Measurements from ENCODE around the gene C2orf78. TPM values are rescaled to one million over a fixed set of nuclear protein-coding genes. Genes with fewer than 3 reads are reported as not detected.

C2orf78 gene
- total RNA-seq, 1 donor from 2014 or later = not detected

DNA sequence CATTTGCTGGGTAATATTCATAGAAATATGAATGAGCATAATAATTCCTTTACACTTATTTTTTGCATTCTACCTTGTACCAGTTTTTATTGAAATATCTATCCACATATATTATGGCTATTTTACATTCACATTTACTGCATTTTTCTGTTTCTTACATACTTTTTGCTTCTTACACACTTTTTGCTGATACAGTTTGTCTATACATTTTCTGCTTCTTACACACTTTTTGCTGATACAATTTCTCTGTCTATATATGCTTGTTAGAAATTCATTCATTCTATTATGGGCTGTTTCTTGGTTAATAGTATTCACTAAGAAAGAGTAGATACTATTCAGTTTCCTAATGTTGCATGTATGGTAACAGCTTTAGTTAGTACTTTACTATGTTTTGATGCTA lies 27.9 kb downstream of the C2orf78 start:
- Histone ChIP-seq H3K4me1 (no peaks in the 10 kb centered on the region), H3K4me3 (no peak overlapping the region), H3K9me3 (no peaks in the 10 kb centered on the region), H3K36me3 (no peaks in the 10 kb centered on the region), H3K27me3 (no peaks in the 10 kb centered on the region), H3K27ac (no peak overlapping the region)
- TF ChIP-seq, protein P1, sequence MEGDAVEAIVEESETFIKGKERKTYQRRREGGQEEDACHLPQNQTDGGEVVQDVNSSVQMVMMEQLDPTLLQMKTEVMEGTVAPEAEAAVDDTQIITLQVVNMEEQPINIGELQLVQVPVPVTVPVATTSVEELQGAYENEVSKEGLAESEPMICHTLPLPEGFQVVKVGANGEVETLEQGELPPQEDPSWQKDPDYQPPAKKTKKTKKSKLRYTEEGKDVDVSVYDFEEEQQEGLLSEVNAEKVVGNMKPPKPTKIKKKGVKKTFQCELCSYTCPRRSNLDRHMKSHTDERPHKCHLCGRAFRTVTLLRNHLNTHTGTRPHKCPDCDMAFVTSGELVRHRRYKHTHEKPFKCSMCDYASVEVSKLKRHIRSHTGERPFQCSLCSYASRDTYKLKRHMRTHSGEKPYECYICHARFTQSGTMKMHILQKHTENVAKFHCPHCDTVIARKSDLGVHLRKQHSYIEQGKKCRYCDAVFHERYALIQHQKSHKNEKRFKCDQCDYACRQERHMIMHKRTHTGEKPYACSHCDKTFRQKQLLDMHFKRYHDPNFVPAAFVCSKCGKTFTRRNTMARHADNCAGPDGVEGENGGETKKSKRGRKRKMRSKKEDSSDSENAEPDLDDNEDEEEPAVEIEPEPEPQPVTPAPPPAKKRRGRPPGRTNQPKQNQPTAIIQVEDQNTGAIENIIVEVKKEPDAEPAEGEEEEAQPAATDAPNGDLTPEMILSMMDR (IDR thresholded peaks at IDR 0.05) = no peak
- no peak for DNase-seq
- ATAC-seq = no peak
- intact Hi-C loops (cut with DNase I) = no loop called here

DNA sequence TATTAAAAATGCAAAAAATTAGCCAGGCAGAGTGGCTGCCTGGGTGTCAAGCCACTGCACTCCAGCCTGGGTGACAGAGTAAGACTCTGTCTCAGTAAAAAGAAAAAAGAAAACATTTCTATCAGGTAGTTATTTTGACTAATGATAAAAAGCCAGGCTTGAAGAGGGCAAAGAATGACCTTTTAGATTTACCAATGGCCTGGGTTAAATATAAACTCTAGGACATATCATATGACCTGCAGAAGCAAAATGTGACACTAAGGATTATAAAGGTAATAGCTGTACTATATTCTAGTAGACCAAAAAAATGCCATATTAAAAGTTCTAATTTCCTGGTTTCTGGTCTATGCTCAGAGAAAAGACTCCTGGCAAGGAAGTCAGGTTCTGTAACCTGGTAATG lies 28.7 kb downstream of the C2orf78 start:
- Histone ChIP-seq H3K4me1 (no peaks in the 10 kb centered on the region), H3K27ac (no peak overlapping the region), H3K27me3 (no peaks in the 10 kb centered on the region), H3K36me3 (no peaks in the 10 kb centered on the region), H3K4me3 (no peak overlapping the region), H3K9me3 (no peaks in the 10 kb centered on the region)
- DNase-seq (no peak), ATAC-seq (no peak)
- intact Hi-C loops (cut with DNase I) = no loop called here
- TF ChIP-seq, protein P1 (IDR thresholded peaks at IDR 0.05) = no peak

- Histone ChIP-seq H3K9me3 (no peaks in the 10 kb centered on the region), H3K27me3 (no peaks in the 10 kb centered on the region), H3K4me1 (no peaks in the 10 kb centered on the region), H3K4me3 (no peak overlapping the region), H3K27ac (no peak overlapping the region), H3K36me3 (no peaks in the 10 kb centered on the region)
- DNase-seq (no peak), ATAC-seq (no peak)
- TF ChIP-seq, protein P1 (IDR thresholded peaks at IDR 0.05) = no peak
- intact Hi-C loops (cut with DNase I) = no loop called here
These were observed 34.3 kb downstream of the C2orf78 start for GRCh38 chr2:73818296-73818695.

DNA sequence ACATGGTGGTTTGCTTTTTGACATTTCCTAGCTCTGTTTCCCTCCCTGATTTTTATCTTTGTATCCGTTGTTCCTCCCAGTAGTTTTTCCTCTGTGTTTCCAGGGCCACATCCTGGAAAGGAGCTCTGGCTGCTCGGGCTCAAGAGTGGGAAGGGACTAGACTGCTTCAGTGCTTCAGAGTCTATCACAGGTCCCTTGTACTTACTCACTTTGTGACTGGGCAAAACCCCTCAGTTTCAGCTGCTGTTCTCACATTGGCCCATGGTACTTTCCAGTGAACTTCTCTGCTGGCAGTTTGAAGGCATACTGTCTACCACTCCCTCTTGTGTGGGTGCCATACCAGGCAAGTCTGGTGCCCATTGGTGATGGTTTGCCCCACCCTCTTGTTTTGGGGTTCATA lies 37.2 kb downstream of the C2orf78 start:
- DNase-seq (no peak), ATAC-seq (no peak)
- Histone ChIP-seq H3K27me3 (no peaks in the 10 kb centered on the region), H3K4me3 (no peak overlapping the region), H3K27ac (no peak overlapping the region), H3K4me1 (no peaks in the 10 kb centered on the region), H3K9me3 (no peaks in the 10 kb centered on the region), H3K36me3 (no peaks in the 10 kb centered on the region)
- intact Hi-C loops (cut with DNase I) = no loop called here
- TF ChIP-seq, protein P1 (IDR thresholded peaks at IDR 0.05) = no peak

DNA sequence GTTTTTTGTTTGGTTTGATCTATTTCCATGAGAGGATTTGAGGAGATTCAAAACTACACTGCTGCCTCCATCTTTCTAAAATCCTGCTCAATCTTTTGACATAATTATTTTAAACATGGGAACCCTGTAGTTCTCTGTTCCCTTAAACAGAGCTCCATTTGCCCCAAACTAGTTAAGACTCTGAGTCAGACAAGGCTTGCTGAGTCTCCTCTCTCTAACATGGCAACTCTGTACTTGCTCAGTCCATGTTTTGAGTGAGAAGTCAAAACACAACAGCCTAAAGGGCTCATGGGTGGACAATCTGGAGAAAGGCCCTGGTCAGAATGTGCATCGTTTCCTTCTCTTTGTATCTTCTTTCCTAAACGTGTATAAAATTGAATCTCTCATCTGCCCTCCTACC lies 37.7 kb downstream of the C2orf78 start:
- DNase-seq (no peak), ATAC-seq (no peak)
- Histone ChIP-seq H3K4me1 (no peaks in the 10 kb centered on the region), H3K36me3 (no peaks in the 10 kb centered on the region), H3K27me3 (no peaks in the 10 kb centered on the region), H3K9me3 (no peaks in the 10 kb centered on the region), H3K4me3 (no peak overlapping the region), H3K27ac (no peak overlapping the region)
- intact Hi-C loops (cut with DNase I) = no loop called here
- TF ChIP-seq, protein P1 (IDR thresholded peaks at IDR 0.05) = no peak

DNA sequence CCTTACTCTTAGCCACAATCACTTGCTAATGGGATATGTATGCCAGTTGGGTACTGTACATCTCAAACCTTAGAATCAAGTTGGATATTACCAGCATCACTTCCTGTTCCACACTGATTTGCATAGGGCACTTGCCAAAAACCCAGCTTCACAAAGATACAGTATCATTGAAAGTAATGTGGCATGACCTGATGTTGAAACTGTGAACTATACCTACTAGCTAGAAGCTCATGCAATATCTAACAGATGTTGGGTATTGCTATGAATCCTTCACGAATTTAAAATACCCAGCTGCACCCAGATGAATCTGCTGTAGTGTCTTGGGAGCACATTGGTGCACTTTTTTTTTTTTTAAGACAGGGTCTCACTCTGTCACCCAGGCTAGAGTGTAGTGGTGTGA lies 38.3 kb downstream of the C2orf78 start:
- ATAC-seq (no peak), DNase-seq (no peak)
- H3K9me3 ChIP-seq = no peaks in the 10 kb centered on the region
- intact Hi-C loops (cut with DNase I) = no loop called here
- no peak overlapping the region for H3K4me3 ChIP-seq
- H3K36me3 ChIP-seq = no peaks in the 10 kb centered on the region
- H3K27ac ChIP-seq = no peak overlapping the region
- no peaks in the 10 kb centered on the region for H3K27me3 ChIP-seq
- TF ChIP-seq, protein P1 (IDR thresholded peaks at IDR 0.05) = no peak
- no peaks in the 10 kb centered on the region for H3K4me1 ChIP-seq

Measured in upper lobe of right lung (tissue), 1 donor.